ENCODE results near the gene RRBP1. TPM values are rescaled to one million over a fixed set of nuclear protein-coding genes. Genes with fewer than 3 reads are reported as not detected.

Gene RRBP1
- total and polyA plus RNA-seq, 2 donors from 2014 or later, result 83.4 to 231 TPM

- DNase-seq, result peak in 2 of 5 donors; percentile 17 to 78
- Histone ChIP-seq H3K9ac (ENCODE audit: low read length in 3 of 3) (no peak overlapping the region), H3K27ac (ENCODE audit: low read depth in 2 of 2, low read length in 2 of 2) (peak overlapping the region; percentile 92 to 95), H3K36me3 (ENCODE audit: control insufficient read depth in 2 of 3, insufficient read depth in 3 of 3, low read length in 3 of 3) (peaks cover 0 to 8% (median 0%) of the 10 kb centered on the region in 3 donors), H3K9me3 (ENCODE audit: control insufficient read depth in 2 of 3, insufficient read depth in 1 of 3, low read length in 3 of 3) (no peaks in the 10 kb centered on the region), H3K27me3 (ENCODE audit: control insufficient read depth, insufficient read depth, low read length) (no peaks in the 10 kb centered on the region), H3K4me3 (ENCODE audit: low read length in 3 of 3) (peak overlapping the region; percentile 40 to 53 (median 50)), H3K4me1 (ENCODE audit: control insufficient read depth in 2 of 3, insufficient read depth in 2 of 3, low read depth in 1 of 3, low read length in 3 of 3) (peaks cover 0 to 29% (median 23%) of the 10 kb centered on the region in 3 donors)
- no peak for FAIRE-seq
- intact Hi-C loops (cut with DNase I), result loop anchor here (5.0 kb wide), 1 partner anchor 216 kb away; no protein-coding TSS in a partner anchor
- TF ChIP-seq, protein P1, sequence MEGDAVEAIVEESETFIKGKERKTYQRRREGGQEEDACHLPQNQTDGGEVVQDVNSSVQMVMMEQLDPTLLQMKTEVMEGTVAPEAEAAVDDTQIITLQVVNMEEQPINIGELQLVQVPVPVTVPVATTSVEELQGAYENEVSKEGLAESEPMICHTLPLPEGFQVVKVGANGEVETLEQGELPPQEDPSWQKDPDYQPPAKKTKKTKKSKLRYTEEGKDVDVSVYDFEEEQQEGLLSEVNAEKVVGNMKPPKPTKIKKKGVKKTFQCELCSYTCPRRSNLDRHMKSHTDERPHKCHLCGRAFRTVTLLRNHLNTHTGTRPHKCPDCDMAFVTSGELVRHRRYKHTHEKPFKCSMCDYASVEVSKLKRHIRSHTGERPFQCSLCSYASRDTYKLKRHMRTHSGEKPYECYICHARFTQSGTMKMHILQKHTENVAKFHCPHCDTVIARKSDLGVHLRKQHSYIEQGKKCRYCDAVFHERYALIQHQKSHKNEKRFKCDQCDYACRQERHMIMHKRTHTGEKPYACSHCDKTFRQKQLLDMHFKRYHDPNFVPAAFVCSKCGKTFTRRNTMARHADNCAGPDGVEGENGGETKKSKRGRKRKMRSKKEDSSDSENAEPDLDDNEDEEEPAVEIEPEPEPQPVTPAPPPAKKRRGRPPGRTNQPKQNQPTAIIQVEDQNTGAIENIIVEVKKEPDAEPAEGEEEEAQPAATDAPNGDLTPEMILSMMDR (IDR thresholded peaks at IDR 0.05; ENCODE audit: borderline replicate concordance, extremely low read depth, insufficient read depth), result no peak
Measured at GRCh38 chr20:17681726-17682102, 328 bp downstream of the RRBP1 start.

GRCh38 chr20:17680836-17681725 is 961 bp downstream of the RRBP1 start:
- no peaks in the 10 kb centered on the region for H3K27me3 ChIP-seq (ENCODE audit: control insufficient read depth, insufficient read depth, low read length)
- peaks cover 0 to 29% (median 23%) of the 10 kb centered on the region in 3 donors for H3K4me1 ChIP-seq (ENCODE audit: control insufficient read depth in 2 of 3, insufficient read depth in 2 of 3, low read depth in 1 of 3, low read length in 3 of 3)
- intact Hi-C loops (cut with DNase I), result loop anchor here (5.0 kb wide), 1 partner anchor 216 kb away; no protein-coding TSS in a partner anchor
- H3K27ac ChIP-seq (ENCODE audit: low read depth in 2 of 2, low read length in 2 of 2), result peak overlapping the region; percentile 91 to 92
- peak overlapping the region in 2 of 3 donors; percentile 67 to 68 for H3K9ac ChIP-seq (ENCODE audit: low read length in 3 of 3)
- FAIRE-seq (no peak), DNase-seq (peak; percentile 80 to 95 (median 88))
- peak overlapping the region; percentile 30 to 80 (median 69) for H3K4me3 ChIP-seq (ENCODE audit: low read length in 3 of 3)
- H3K36me3 ChIP-seq (ENCODE audit: control insufficient read depth in 2 of 3, insufficient read depth in 3 of 3, low read length in 3 of 3), result peaks cover 0 to 13% (median under 1%) of the 10 kb centered on the region in 3 donors
- no peaks in the 10 kb centered on the region for H3K9me3 ChIP-seq (ENCODE audit: control insufficient read depth in 2 of 3, insufficient read depth in 1 of 3, low read length in 3 of 3)
- TF ChIP-seq, protein P1 (IDR thresholded peaks at IDR 0.05; ENCODE audit: borderline replicate concordance, extremely low read depth, insufficient read depth), result peak; percentile 58

GRCh38 chr20:17679941-17680835 is 1.9 kb downstream of the RRBP1 start:
- Histone ChIP-seq H3K27me3 (ENCODE audit: control insufficient read depth, insufficient read depth, low read length) (no peaks in the 10 kb centered on the region), H3K4me1 (ENCODE audit: control insufficient read depth in 2 of 3, insufficient read depth in 2 of 3, low read depth in 1 of 3, low read length in 3 of 3) (peaks cover 0 to 29% (median 23%) of the 10 kb centered on the region in 3 donors), H3K9ac (ENCODE audit: low read length in 3 of 3) (peak overlapping the region in 2 of 3 donors; percentile 67 to 68), H3K27ac (ENCODE audit: low read depth in 2 of 2, low read length in 2 of 2) (peak overlapping the region; percentile 85 to 91), H3K36me3 (ENCODE audit: control insufficient read depth in 2 of 3, insufficient read depth in 3 of 3, low read length in 3 of 3) (peaks cover 0 to 14% (median 2%) of the 10 kb centered on the region in 3 donors), H3K9me3 (ENCODE audit: control insufficient read depth in 2 of 3, insufficient read depth in 1 of 3, low read length in 3 of 3) (no peaks in the 10 kb centered on the region), H3K4me3 (ENCODE audit: low read length in 3 of 3) (peak overlapping the region; percentile 30 to 80 (median 69))
- TF ChIP-seq, protein P1 (IDR thresholded peaks at IDR 0.05; ENCODE audit: borderline replicate concordance, extremely low read depth, insufficient read depth), result no peak
- intact Hi-C loops (cut with DNase I), result loop anchor here (5.0 kb wide), 1 partner anchor 217 kb away; no protein-coding TSS in a partner anchor
- FAIRE-seq (no peak), DNase-seq (peak; percentile 36 to 82 (median 65))
